ENCODE results near the gene TIGD3.

The TIGD3 gene

DNA sequence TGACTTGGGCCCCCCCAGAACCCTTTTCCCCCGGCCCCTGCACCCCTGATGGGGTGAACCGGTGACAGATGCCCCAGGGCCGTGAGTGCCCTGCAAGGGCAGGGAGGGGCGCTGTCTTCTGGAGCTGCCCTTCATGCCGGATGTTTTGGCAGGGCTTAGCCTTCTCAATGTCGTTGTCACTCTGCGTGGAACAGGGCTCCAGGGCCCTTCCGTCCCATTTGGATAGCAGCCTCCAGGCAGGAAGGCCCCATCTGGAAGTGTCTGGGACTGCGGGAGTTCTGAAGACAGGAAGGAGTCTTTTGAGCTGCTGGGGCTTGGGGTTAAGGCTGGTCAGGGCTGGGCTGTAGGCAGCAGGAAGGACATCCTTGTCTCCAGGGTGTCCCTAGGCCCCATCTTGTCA is 36.4 kb downstream of the TIGD3 start:
- DNase-seq = no peak

DNA sequence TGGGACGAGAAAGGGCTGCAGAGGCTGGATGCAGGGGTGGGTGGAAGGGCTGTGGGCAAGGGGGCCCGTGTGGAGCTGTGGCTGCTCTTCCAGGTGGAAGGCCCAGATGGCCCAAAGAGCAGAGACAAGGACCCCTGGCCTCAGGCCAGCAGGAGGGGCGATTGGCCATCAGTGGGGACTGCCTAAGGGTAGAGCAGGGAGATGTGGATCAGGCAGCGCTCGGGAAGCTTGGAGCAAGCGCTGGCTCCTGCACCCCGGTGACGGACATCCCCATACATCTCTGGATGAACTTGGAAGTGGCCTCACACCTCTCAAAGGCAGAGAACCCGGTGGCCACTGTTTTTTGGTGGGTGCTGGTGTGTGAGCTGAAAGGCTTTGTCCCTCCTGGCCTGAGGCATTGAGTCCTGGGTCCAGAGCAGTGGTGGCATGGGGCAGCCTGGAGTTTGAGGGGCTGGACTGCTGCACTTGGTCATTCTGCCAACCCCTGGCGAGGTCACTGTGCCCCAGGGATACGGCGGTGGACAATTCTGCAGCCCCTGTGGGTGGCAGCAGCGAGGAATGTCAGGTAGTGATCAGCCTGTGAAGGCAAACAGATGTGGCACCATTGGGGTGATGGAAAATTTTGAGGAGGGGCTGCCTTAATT is 37.8 kb downstream of the TIGD3 start:
- no peak for DNase-seq

GRCh38 chr11:65392899-65393298 is 38.3 kb downstream of the TIGD3 start:
- DNase-seq = no peak

GRCh38 chr11:65393513-65394079 is 39.0 kb downstream of the TIGD3 start:
- no peak for DNase-seq

GRCh38 chr11:65394125-65394536 is 39.6 kb downstream of the TIGD3 start:
- DNase-seq = no peak

DNA sequence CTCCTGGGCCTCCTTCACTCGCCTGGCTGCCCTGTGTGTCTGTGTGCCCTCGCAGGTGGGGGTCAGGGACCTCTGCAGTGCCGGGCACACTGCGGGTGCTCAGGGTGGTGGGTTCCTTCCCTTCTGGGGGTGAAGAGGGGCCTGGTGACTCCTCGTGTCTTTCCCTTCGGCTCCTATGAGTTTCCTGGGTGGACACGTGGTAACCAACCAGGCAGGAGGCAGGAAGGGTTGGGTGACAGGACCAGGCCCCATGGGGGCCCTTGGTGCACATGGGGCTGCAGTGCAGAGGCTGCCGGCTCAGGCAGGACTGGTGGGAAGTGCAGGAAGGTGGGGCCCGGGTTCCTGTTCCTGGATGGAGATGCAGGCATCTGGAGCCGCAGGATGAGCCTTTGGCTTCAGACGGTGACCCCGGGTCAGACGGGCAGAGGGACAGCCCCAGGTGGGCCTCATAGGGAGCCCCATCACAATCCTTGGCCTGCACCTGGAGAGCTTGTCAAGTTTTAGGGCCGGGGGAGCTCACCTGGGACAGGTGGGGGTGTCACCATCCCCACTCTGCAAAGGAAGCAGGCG is 41.5 kb downstream of the TIGD3 start:
- no peak for DNase-seq

GRCh38 chr11:65396769-65397745 is 42.5 kb downstream of the TIGD3 start:
- no peak for DNase-seq

DNA sequence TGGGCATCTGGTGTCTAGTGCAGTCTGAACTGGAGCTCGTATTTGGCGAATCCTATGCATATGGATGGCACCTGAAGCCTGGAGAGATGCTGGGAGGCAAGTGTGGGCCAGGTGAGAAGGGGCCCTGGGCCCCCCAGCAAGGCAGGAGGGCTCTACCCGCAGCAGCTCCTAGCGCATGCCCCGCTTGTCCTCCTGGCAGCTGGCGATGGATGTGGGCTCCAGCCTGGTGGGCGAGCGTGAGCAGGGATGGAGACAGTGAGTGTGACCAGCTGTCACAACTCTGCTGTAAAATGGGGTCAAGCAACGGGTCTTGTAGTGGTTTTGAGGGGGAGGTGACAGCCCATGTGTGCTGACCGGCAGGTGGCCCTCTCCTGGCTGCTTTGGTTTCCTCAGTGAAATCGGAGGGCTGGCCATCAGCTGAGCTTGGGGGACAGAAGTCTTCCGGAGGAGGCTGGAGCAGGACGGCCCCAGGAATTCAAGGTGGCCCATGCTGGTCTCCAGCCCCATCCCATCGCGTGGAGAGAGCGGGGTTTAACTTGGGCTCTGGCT is 43.9 kb downstream of the TIGD3 start:
- no peak for DNase-seq

DNA sequence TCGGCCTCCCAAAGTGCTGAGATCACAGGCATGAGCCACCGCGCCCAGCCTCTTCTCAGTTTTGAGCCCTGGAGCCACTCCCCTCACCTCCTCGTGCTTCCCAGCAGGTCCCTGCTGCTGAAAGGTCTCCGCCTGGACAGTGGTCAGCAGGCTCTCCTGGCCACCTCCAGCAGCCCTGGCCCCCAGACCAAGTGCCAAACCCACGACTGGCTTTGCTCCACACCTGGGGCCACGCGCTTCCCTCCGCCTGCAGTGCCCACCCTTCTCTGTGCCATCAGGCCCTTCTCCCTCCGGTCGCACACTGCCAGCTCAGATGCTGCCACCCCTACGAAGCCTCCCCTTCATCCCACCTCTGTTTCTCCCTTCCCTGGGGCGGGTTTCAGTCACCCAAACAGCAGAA is 44.7 kb downstream of the TIGD3 start:
- no peak for DNase-seq

DNA sequence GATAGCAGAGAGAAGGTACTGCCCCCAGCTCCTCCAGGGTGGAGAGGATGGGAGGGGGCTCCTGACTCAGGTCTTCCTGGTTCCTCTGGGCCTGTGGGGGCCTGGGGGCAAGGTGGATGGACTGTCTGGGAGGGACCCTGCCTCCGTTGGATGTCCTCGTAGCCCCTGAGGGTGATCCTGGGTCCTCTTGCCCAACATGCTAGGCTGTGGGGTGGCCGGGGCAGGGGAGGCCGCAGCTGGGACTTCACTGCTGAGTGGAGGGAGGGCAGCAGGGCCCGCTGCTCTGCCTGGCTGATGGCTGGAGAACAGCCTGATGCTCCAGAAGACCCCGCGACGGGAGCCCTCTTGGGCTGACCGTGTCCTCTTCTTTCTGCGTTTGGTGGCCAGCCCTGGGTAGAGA is 45.3 kb downstream of the TIGD3 start:
- DNase-seq = no peak

GRCh38 chr11:65400307-65401072 is 45.9 kb downstream of the TIGD3 start:
- no peak for DNase-seq

DNA sequence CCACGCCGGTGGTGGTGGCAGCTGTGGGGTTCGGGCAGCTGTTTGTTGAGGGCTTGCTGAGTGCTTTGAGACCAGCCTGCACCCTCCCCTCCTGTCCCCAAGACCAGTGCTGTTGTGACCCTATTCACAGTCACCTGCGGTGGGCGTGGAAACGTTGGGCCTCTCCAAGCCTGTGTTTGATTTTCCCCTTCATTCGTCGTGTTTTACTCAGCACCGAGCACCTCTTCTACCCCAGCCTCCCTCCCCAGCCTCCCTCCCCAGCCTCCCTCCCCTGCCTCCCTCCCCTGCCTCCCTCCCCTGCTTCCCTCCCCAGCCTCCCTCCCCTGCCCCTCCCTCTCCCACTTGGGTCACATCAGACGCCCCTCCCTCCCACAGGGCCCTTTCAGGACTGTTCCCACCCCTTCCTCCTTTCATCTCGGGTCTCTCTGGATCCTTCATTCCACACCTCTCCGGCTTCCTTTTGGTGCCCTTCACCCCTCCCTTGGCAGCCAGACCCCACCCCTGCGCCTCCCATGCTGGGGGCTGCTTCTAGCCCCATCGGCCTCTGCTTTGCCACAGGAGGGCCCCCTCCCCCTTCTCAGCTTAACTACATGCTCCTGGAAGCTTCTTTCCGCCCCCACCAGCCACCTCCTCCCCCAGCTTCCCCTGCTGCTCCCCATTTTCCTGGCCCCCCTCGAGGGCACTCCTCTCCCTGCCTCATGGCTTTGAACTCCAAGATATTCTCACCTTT is 46.7 kb downstream of the TIGD3 start:
- DNase-seq = no peak

DNA sequence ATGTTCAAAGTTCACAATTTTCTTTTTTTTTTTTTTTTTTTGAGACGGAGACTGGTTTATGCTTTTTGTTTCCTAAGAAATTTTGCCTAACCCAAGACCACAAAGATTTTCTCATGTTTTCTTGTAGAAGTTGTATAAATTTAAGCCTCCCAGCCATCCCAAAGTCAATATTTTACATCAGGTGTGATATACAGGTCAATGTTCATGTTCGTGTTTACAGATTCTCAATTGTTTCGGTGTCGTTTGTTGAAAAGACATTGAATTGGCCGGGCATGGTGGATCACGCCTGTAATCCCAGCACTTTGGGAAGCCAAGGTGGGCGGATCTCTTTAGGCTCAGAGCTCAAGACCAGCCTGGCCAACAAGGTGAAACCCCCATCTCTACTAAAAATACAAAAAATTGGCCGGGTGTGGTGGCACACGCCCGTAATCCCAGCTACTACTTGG is 47.3 kb downstream of the TIGD3 start:
- no peak for DNase-seq

DNA sequence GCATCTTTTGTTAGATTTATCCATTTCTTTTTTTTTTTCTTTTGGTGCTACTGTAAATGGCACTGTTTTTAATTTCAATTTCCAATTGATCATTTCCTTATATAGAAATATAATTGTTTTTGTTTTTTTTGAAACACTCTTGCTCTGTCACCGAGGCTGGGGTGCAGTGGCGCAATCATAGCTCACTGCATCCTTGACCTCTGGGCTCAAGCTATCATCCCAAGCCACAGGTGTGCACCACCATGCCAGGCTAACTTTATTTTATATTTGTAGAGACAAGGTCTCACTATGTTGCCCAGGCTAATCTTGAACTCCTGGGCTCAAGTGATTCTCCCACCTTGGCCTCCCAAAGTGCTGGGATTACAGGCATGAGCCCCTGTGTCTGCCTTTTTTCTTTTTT is 48.2 kb downstream of the TIGD3 start:
- DNase-seq = no peak

DNA sequence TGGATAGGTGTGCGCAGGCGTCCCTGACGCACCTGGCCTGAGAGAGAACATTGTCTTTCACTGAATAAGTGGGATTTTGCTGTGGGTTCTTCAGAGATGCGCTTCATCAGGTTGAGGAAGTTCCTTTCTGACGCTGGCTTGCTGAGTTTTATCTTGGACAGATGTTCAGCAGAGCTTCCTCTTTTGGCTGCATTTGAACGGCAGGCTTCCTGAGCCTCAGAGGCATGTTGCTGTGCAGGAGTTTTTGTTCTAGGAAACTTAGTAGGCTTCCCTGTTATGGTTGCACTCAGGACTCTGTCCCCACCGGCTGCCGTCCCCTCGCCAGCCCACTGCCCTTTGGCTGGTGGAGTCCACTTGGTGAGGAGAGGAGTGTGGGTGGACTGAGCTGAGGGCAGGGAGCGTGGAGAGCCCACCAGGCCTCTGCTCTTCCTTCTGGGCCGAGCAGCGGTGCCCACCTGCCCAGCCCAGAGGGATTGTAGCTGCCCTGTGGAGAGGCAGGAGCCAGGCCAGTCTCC is 49.1 kb downstream of the TIGD3 start:
- DNase-seq = no peak

DNA sequence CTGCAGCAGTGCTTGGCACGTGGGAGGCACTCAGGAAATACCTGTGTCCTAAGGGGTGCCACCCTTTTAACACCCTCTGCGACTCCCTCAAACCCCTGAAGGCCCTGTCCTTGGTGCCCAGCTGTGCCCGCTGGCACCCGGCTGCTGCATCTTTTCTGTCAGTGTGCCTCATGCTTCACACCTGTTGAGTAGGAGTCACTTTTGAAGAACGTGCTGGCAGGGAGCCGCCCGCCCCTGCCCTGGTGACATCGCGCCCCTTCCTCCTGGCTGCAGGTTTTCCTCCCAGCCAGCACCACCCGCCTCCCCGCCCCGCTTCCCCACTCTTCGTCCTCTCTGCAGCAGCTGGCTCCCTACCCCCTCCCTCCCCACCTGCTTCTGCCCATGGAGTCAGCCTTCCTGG is 49.7 kb downstream of the TIGD3 start:
- DNase-seq = no peak

- DNase-seq = no peak
Measured at GRCh38 chr11:65404638-65405339, 50.2 kb downstream of the TIGD3 start.
